Chondrocyte (in vitro differentiated cells): ENCODE measurements around the gene CPZ. TPM values are rescaled to one million over a fixed set of nuclear protein-coding genes. Genes with fewer than 3 reads are reported as not detected.

Experiments used
- DNase-seq: peaks from one replicate; pipeline ENCODE4 v3.0.0; 2021; ENCODE audit warnings: mixed read lengths, low spot score
- H3K27ac Mint-ChIP-seq: one replicate; pipeline ENCODE4 v1.8.0; 2021; ENCODE audit warnings: mild to moderate bottlenecking, moderate library complexity, mixed read lengths; ENCODE audit not compliant: unreplicated experiment
- H3K27me3 Mint-ChIP-seq: 2 replicates; pipeline ENCODE4 v1.8.0; 2021; ENCODE audit warnings: low read depth, mixed read lengths
- H3K36me3 Mint-ChIP-seq: 2 replicates; pipeline ENCODE4 v1.8.0; 2021; ENCODE audit warnings: low read depth, mixed read lengths
- H3K4me1 Mint-ChIP-seq: 2 replicates; pipeline ENCODE4 v1.8.0; 2021; ENCODE audit warnings: low read depth, mild to moderate bottlenecking, mixed read lengths
- H3K4me3 Mint-ChIP-seq: one replicate; pipeline ENCODE4 v1.8.0; 2021; ENCODE audit warnings: mild to moderate bottlenecking, moderate library complexity, mixed read lengths; ENCODE audit not compliant: unreplicated experiment
- H3K9me3 Mint-ChIP-seq: 2 replicates; pipeline ENCODE4 v1.8.0; 2021; ENCODE audit warnings: low read depth, mixed read lengths
- CTCF ChIP-seq: fragments of 200-600 bp; sonication (generic); IDR thresholded peaks from 2 replicates; pipeline ENCODE4 v1.5.0; 2021; ENCODE audit warnings: antibody characterized with exemption, mild to moderate bottlenecking, moderate library complexity
- total RNA-seq: library from RNA; stranded (reverse); gene quantifications from 3 replicates; pipeline ENCODE4 v1.2.1, GENCODE V29; 2021

Gene CPZ
- total RNA-seq, 1 donor from 2014 or later = 9.5 TPM

GRCh38 chr4:8581094-8581861 is 11.3 kb upstream of the CPZ start:
- Mint-ChIP-seq H3K36me3 (no peaks in the 10 kb centered on the region), H3K4me3 (no peak overlapping the region), H3K27me3 (peaks cover 59% of the 10 kb centered on the region), H3K9me3 (no peaks in the 10 kb centered on the region), H3K27ac (no peak overlapping the region), H3K4me1 (no peaks in the 10 kb centered on the region)
- TF ChIP-seq CTCF = no peak
- DNase-seq = no peak

- Mint-ChIP-seq H3K4me1 (no peaks in the 10 kb centered on the region), H3K4me3 (no peak overlapping the region), H3K27me3 (peaks cover 61% of the 10 kb centered on the region), H3K27ac (no peak overlapping the region), H3K9me3 (no peaks in the 10 kb centered on the region), H3K36me3 (no peaks in the 10 kb centered on the region)
- no peak for TF ChIP-seq CTCF
- no peak for DNase-seq
Observed at GRCh38 chr4:8582016-8582415, 10.5 kb upstream of the CPZ start.

GRCh38 chr4:8582436-8582835 is 10.1 kb upstream of the CPZ start:
- H3K27me3 Mint-ChIP-seq = peaks cover 56% of the 10 kb centered on the region

DNA sequence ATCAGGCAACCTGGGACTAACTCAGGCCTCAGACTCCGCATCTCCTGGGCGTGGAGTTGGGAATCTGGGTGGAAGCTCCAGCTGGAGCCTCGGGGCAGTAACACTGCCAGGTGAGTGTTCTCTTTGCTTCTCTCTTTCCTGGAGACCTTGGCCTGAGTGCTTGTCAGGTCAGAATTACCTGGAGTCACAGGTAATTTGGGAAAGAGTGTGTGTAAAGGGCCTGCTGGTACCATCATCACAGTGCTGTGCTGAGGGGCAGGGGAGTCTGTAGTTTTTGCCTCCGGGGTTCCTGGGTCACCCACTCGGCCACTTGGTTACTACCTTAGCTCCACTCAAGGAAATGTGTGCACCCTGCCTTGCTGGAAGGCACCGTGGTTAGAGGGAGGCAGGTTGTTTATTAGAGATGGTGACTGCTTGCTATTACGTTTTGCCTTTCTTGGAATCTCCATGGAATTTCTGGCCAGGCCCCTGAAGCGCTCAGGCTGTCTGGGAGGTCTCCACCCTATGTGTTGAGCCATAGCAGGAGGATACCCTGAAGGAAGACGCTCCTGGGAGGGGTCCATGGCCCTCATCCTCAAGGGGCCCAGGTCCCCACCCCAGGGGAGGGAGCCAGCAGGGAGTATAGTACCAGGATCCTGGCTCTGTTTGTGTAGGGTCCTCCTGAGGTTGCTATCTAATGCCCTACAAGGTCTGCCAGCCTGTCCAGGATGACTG is 9.5 kb upstream of the CPZ start:
- Mint-ChIP-seq H3K9me3 (no peaks in the 10 kb centered on the region), H3K36me3 (no peaks in the 10 kb centered on the region), H3K27me3 (peaks cover 52% of the 10 kb centered on the region), H3K27ac (no peak overlapping the region), H3K4me3 (no peak overlapping the region), H3K4me1 (no peaks in the 10 kb centered on the region)
- no peak for DNase-seq
- TF ChIP-seq CTCF = no peak

More at GRCh38 chr4:8582436-8582835, 10.1 kb upstream of the CPZ start:
- DNase-seq = no peak
- H3K4me1 Mint-ChIP-seq = no peaks in the 10 kb centered on the region
- no peak for TF ChIP-seq CTCF
- no peaks in the 10 kb centered on the region for H3K9me3 Mint-ChIP-seq
- H3K27ac Mint-ChIP-seq = no peak overlapping the region
- no peak overlapping the region for H3K4me3 Mint-ChIP-seq
- H3K36me3 Mint-ChIP-seq = no peaks in the 10 kb centered on the region

DNA sequence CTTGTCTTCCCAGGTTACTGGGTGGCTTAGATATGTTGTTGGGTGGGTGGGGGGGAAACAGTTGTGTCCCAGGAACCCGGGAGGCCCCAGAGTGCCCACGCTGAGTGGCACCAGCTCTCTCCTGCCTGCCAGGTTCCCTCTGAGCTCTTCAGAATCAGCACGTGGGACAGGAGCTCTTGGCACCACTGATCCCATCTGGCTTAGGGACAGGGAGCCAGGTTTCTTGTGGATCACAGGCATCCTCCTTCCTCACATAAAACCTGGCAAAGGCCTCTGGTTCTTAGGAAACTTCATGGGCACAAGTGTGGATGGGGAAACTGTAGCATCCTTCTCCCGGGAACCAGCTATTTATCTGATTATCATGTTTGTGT is 8.9 kb upstream of the CPZ start:
- Mint-ChIP-seq H3K4me3 (no peak overlapping the region), H3K27ac (no peak overlapping the region), H3K36me3 (no peaks in the 10 kb centered on the region), H3K9me3 (no peaks in the 10 kb centered on the region), H3K4me1 (no peaks in the 10 kb centered on the region), H3K27me3 (peaks cover 48% of the 10 kb centered on the region)
- DNase-seq = no peak
- TF ChIP-seq CTCF = no peak
